Endothelial cell of umbilical vein (primary cell): ENCODE measurements around the gene BMP2. TPM values are rescaled to one million over a fixed set of nuclear protein-coding genes. Genes with fewer than 3 reads are reported as not detected.

Experiments used
- BruUV-seq: library from RNA; stranded (reverse); fragments of 400-500 nt; replicated peaks from 2 replicates; lab custom pipeline; 2021; lab: Mats Ljungman, UMichigan
- CTCF ChIA-PET: fragments of 300-600, 350-600 bp; sonication (Branson Sonifier 250); formaldehyde crosslinking; loops from one replicate; lab custom pipeline; 2021; ENCODE audit warnings: antibody characterized with exemption, inconsistent platforms; lab: Charles Lee
- POLR2A ChIA-PET: fragments of 300-600, 350-600 bp; sonication (Branson Sonifier 250); formaldehyde crosslinking; loops from one replicate; lab custom pipeline; 2021; ENCODE audit warnings: antibody characterized with exemption, inconsistent platforms; lab: Charles Lee
- DNase-seq: peaks from one replicate; pipeline ENCODE4 v3.0.0-alpha.2; 2011; ENCODE audit warnings: low read depth, low spot score
- FAIRE-seq: peaks from 2 replicates; lab custom pipeline; 2011; peaks lifted over from hg19 to GRCh38; lab: Jason Lieb, UNC
- H2AFZ ChIP-seq: 2 replicates; pipeline ENCODE4 v1.6.0; 2012; ENCODE audit warnings: low read depth, low read length, control low read depth, inconsistent platforms
- H3K27ac ChIP-seq: 2 replicates; pipeline ENCODE4 v1.5.1; 2011; ENCODE audit warnings: low read depth, mild to moderate bottlenecking, control low read depth, low read length, moderate library complexity; ENCODE audit not compliant: insufficient read depth
- H3K27me3 ChIP-seq, 2 experiments: 2 replicates each; pipeline versions ENCODE4 v1.6.0 to v1.6.1; 2011; ENCODE audit warnings: low read length in 2 of 2, mixed read lengths in 1 of 2; ENCODE audit not compliant: control insufficient read depth in 2 of 2, insufficient read depth in 2 of 2
- H3K36me3 ChIP-seq, 2 experiments: 2 replicates in 1 of 2; 3 replicates in 1 of 2; pipeline ENCODE4 v1.5.1; 2011; ENCODE audit warnings: low read length in 2 of 2, mild to moderate bottlenecking in 1 of 2, moderate library complexity in 1 of 2; ENCODE audit not compliant: control insufficient read depth in 2 of 2, insufficient read depth in 2 of 2; ENCODE audit errors: extremely low read depth in 1 of 2
- H3K4me1 ChIP-seq: 3 replicates; pipeline ENCODE4 v1.5.1; 2011; ENCODE audit warnings: mild to moderate bottlenecking, low read length; ENCODE audit not compliant: control insufficient read depth, insufficient read depth; ENCODE audit errors: extremely low read depth
- H3K4me2 ChIP-seq: 2 replicates; pipeline ENCODE4 v1.6.1; 2011; ENCODE audit warnings: low read length, control low read depth, mixed read lengths; ENCODE audit not compliant: insufficient read depth
- H3K4me3 ChIP-seq, 3 experiments: fragments of 200-600 bp in 1 of 3; sonication (generic), shearing (Covaris generic) in 1 of 3; replicated peaks in 1 of 3; 2 replicates each; pipeline ENCODE4 v1.5.1; 2011 to 2016; ENCODE audit warnings: control low read depth in 3 of 3, low read length in 3 of 3, mild to moderate bottlenecking in 2 of 3, inconsistent platforms in 1 of 3, low read depth in 1 of 3, moderate library complexity in 1 of 3; ENCODE audit not compliant: insufficient read depth in 1 of 3
- H3K79me2 ChIP-seq: 2 replicates; pipeline ENCODE4 v1.6.0; 2012; ENCODE audit warnings: low read length, inconsistent platforms; ENCODE audit not compliant: control insufficient read depth, insufficient read depth
- H3K9ac ChIP-seq: replicated peaks from 2 replicates; pipeline ENCODE3; 2011; ENCODE audit warnings: low read length, control low read depth; ENCODE audit not compliant: insufficient read depth; ENCODE audit errors: extremely low read depth
- H3K9me1 ChIP-seq: replicated peaks from 3 replicates; pipeline ENCODE4 v1.6.0; 2011; ENCODE audit warnings: mild to moderate bottlenecking, low read length; ENCODE audit not compliant: control insufficient read depth, insufficient read depth; ENCODE audit errors: extremely low read depth
- H3K9me3 ChIP-seq: replicated peaks from 2 replicates; pipeline ENCODE4 v1.5.1; 2012; ENCODE audit warnings: low read length, inconsistent platforms; ENCODE audit not compliant: control insufficient read depth, insufficient read depth
- H4K20me1 ChIP-seq: replicated peaks from 2 replicates; pipeline ENCODE3; 2011; ENCODE audit warnings: mild to moderate bottlenecking, low read length; ENCODE audit not compliant: control insufficient read depth, insufficient read depth; ENCODE audit errors: extremely low read depth
- CTCF ChIP-seq, 2 donors: IDR thresholded peaks; 1 replicate in 1 of 2; 2 replicates in 1 of 2; pipeline ENCODE4 v1.5.1; 2011; ENCODE audit warnings: low read length in 2 of 2, mild to moderate bottlenecking in 2 of 2, moderate library complexity in 2 of 2, control low read depth in 1 of 2, inconsistent platforms in 1 of 2, low read depth in 1 of 2; ENCODE audit not compliant: insufficient read depth in 1 of 2; ENCODE audit errors: extremely low read depth in 1 of 2
- EZH2 ChIP-seq: IDR thresholded peaks from 2 replicates; pipeline ENCODE4 v1.6.1; 2012; ENCODE audit warnings: borderline replicate concordance, low read depth, mild to moderate bottlenecking, moderate library complexity, low read length, inconsistent platforms; ENCODE audit not compliant: severe bottlenecking
- FOS ChIP-seq: IDR thresholded peaks from 2 replicates; pipeline ENCODE4 v1.6.1; 2011; ENCODE audit warnings: mild to moderate bottlenecking, low read length, moderate library complexity, borderline replicate concordance; ENCODE audit not compliant: insufficient read depth
- GATA2 ChIP-seq: IDR thresholded peaks from 2 replicates; pipeline ENCODE4 v1.7.0; 2011; ENCODE audit warnings: low read depth, mild to moderate bottlenecking, moderate library complexity, mixed read lengths, low read length; ENCODE audit not compliant: insufficient read length, insufficient read depth
- JUN ChIP-seq: IDR thresholded peaks from 2 replicates; pipeline ENCODE4 v1.6.1; 2011; ENCODE audit warnings: borderline replicate concordance, low read depth; ENCODE audit not compliant: insufficient read length, insufficient read depth
- MAX ChIP-seq: IDR thresholded peaks from 2 replicates; pipeline ENCODE4 v1.6.1; 2011; ENCODE audit not compliant: insufficient read depth, insufficient read length
- MYC ChIP-seq: IDR thresholded peaks from one replicate; pipeline ENCODE4 v1.6.1; 2011; ENCODE audit warnings: mild to moderate bottlenecking, low read depth, low read length
- POLR2A ChIP-seq: IDR thresholded peaks from 2 replicates; pipeline ENCODE4 v1.6.1; 2012; ENCODE audit warnings: low read depth, mild to moderate bottlenecking, control low read depth, low read length
- POLR2AphosphoS5 ChIP-seq: IDR thresholded peaks from 2 replicates; pipeline ENCODE4 v1.6.1; 2012; ENCODE audit warnings: low read depth, mild to moderate bottlenecking, control low read depth, low read length, moderate library complexity; ENCODE audit not compliant: insufficient read depth
- dilution Hi-C: fragments of 300-500 bp; cut with MboI; formaldehyde crosslinking; loops from one replicate; pipeline ENCODE4 v1.15.0; 2019; ENCODE audit warnings: low sequenced_read_pairs; ENCODE audit not compliant: extremely low pct_ligation_motif_present
- intact Hi-C: fragments of 100-400 bp; cut with micrococcal nuclease; formaldehyde crosslinking; loops from one replicate; pipeline ENCODE4 v1.10.0; 2022
- polyA plus RNA-seq, 4 experiments: library from polyadenylated mRNA; depleted of rRNA in 3 of 4; stranded (reverse) in 3 of 4; unstranded in 1 of 4; fragments of >200 nt; gene quantifications; 2 replicates each; pipeline versions ENCODE4 v1.2.1 to v1.2.3, GENCODE V29; 2011 to 2012; ENCODE audit warnings: missing spikeins in 1 of 4
- total RNA-seq: library from RNA; stranded (reverse); gene quantifications from 2 replicates; pipeline ENCODE4 v1.2.3, GENCODE V29; 2021

The BMP2 gene
- total and polyA plus RNA-seq, 2 donors (not counting 3 experiments of a cell fraction or from before 2014, with no cell fraction given), result 7.1 to 15.7 TPM

GRCh38 chr20:6726761-6727160 lies 40.7 kb upstream of the BMP2 start:
- H4K20me1 ChIP-seq, result no peaks in the 10 kb centered on the region
- no peaks in the 10 kb centered on the region for H3K9me1 ChIP-seq
- POLR2A ChIA-PET, result no interaction called here
- no peaks in the 10 kb centered on the region for H3K9me3 ChIP-seq
- dilution Hi-C loops, result no loop called here
- BruUV-seq, result no TSS peak
- no peak overlapping the region for H3K4me3 ChIP-seq
- H2AFZ ChIP-seq, result no peak overlapping the region
- CTCF ChIA-PET, result interaction anchor here (1.1 to 1.8 kb wide), 2 partner anchors 10 to 12 kb away, joined by 4 to 5 read pairs; no protein-coding TSS in a partner anchor
- H3K4me1 ChIP-seq, result no peaks in the 10 kb centered on the region
- no peaks in the 10 kb centered on the region for H3K27me3 ChIP-seq
- DNase-seq (no peak), FAIRE-seq (no peak)
- H3K9ac ChIP-seq, result no peak overlapping the region
- no peak overlapping the region for H3K4me2 ChIP-seq
- intact Hi-C loops, result no loop called here
- TF ChIP-seq FOS, result no peak
- no peak for TF ChIP-seq EZH2
- no peak for TF ChIP-seq MYC
- TF ChIP-seq MAX, result no peak
- TF ChIP-seq POLR2A, result no peak
- TF ChIP-seq CTCF (IDR thresholded peaks at IDR 0.05; ENCODE audit: extremely low read depth in 1 of 2, insufficient read depth in 1 of 2, low read depth in 1 of 2, low read length in 2 of 2), result no peak
- no peak for TF ChIP-seq JUN
- no peak for TF ChIP-seq POLR2AphosphoS5
- TF ChIP-seq GATA2, result no peak
- H3K36me3 ChIP-seq, result no peaks in the 10 kb centered on the region
- H3K27ac ChIP-seq, result no peak overlapping the region
- no peaks in the 10 kb centered on the region for H3K79me2 ChIP-seq
